HEK293 (cell line): ENCODE data around the gene HHAT.

ENCODE experiments used
- CTCF ChIP-seq: fragments of 450-650 bp; formaldehyde crosslinking; IDR thresholded peaks from 2 replicates; pipeline ENCODE4 v1.5.1; 2016; ENCODE audit warnings: missing biosample characterization, missing genetic modification characterization
- HIC1 ChIP-seq: fragments of 450-650 bp; formaldehyde crosslinking; IDR thresholded peaks from 2 replicates; pipeline ENCODE4 v1.5.1; 2016; ENCODE audit warnings: missing biosample characterization, missing genetic modification characterization
- ZNF114 ChIP-seq: fragments of 450-650 bp; formaldehyde crosslinking; IDR thresholded peaks from 2 replicates; pipeline ENCODE4 v1.5.0; 2017; ENCODE audit warnings: missing biosample characterization, missing genetic modification characterization
- ZNF513 ChIP-seq: fragments of 450-650 bp; IDR thresholded peaks from 2 replicates; pipeline ENCODE4 v1.5.1; 2018; ENCODE audit warnings: missing biosample characterization, missing genetic modification characterization
- ZNF529 ChIP-seq: fragments of 450-650 bp; formaldehyde crosslinking; IDR thresholded peaks from 2 replicates; pipeline ENCODE4 v1.5.1; 2017; ENCODE audit warnings: missing genetic modification characterization, missing biosample characterization; ENCODE audit not compliant: insufficient replicate concordance
- ZNF549 ChIP-seq: fragments of 450-650 bp; IDR thresholded peaks from 2 replicates; pipeline ENCODE4 v1.5.1; 2018; ENCODE audit warnings: missing biosample characterization, missing genetic modification characterization, mild to moderate bottlenecking, inconsistent platforms, moderate library complexity
- ZNF560 ChIP-seq: fragments of 450-650 bp; formaldehyde crosslinking; IDR thresholded peaks from 2 replicates; pipeline ENCODE4 v1.5.1; 2017; ENCODE audit warnings: missing biosample characterization, missing genetic modification characterization, borderline replicate concordance

- TF ChIP-seq HIC1 = no peak
- no peak for TF ChIP-seq ZNF513 (tag by site-specific recombination)
- no peak for TF ChIP-seq ZNF549
- TF ChIP-seq CTCF = no peak
- TF ChIP-seq ZNF529 (tag by site-specific recombination) = no peak
- no peak for TF ChIP-seq ZNF114
- no peak for TF ChIP-seq ZNF560 (tag by site-specific recombination)
These were observed 366.3 kb downstream of the HHAT start for GRCh38 chr1:210695026-210695425.
